GM12801 (cell line): ENCODE measurements around the gene DENND1A.

Experiments
- TF ChIP-seq, protein P1 (sequence below): IDR thresholded peaks from one replicate; pipeline ENCODE4 v1.5.1; 2011; ENCODE audit warnings: control low read depth; ENCODE audit not compliant: insufficient read length; ENCODE audit errors: extremely low read depth

The DENND1A gene

DNA sequence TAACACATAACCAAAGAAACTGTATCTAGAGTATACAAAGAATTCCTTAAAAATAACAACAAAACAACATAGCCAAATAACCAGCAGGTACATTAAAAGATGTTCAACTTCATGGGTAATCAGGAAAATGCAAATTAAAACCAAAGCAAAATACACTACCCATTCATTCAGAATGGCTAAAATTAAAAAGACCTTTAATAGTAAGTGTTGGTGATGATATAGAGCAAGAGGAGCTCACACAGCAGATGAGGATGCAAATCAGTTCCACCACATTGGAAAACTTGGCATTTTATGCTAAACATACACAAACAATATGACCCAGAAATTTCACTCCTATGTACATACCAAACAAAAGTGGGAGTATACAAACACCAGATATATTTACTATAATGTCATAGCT lies 97.8 kb downstream of the DENND1A start:
- TF ChIP-seq, protein P1, sequence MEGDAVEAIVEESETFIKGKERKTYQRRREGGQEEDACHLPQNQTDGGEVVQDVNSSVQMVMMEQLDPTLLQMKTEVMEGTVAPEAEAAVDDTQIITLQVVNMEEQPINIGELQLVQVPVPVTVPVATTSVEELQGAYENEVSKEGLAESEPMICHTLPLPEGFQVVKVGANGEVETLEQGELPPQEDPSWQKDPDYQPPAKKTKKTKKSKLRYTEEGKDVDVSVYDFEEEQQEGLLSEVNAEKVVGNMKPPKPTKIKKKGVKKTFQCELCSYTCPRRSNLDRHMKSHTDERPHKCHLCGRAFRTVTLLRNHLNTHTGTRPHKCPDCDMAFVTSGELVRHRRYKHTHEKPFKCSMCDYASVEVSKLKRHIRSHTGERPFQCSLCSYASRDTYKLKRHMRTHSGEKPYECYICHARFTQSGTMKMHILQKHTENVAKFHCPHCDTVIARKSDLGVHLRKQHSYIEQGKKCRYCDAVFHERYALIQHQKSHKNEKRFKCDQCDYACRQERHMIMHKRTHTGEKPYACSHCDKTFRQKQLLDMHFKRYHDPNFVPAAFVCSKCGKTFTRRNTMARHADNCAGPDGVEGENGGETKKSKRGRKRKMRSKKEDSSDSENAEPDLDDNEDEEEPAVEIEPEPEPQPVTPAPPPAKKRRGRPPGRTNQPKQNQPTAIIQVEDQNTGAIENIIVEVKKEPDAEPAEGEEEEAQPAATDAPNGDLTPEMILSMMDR, result no peak

DNA sequence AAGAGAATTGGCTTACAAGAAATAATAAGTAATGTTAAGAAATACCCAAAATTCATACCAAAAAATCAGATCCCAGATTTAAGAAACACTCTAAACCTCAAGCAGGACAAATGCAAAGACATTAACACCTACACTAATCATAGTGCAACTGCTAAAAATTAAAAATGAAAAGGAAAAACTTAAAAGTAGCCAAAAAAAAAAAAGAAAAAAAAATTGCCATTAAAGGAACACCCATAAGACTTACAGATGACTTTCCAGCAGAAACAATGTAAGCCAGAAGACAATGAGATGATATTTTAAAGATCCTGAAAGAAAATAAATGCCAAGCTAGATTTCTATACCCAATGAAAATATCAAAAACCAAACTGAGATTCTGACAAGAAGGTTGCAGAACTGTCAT lies 101.5 kb downstream of the DENND1A start:
- TF ChIP-seq, protein P1, result no peak

DNA sequence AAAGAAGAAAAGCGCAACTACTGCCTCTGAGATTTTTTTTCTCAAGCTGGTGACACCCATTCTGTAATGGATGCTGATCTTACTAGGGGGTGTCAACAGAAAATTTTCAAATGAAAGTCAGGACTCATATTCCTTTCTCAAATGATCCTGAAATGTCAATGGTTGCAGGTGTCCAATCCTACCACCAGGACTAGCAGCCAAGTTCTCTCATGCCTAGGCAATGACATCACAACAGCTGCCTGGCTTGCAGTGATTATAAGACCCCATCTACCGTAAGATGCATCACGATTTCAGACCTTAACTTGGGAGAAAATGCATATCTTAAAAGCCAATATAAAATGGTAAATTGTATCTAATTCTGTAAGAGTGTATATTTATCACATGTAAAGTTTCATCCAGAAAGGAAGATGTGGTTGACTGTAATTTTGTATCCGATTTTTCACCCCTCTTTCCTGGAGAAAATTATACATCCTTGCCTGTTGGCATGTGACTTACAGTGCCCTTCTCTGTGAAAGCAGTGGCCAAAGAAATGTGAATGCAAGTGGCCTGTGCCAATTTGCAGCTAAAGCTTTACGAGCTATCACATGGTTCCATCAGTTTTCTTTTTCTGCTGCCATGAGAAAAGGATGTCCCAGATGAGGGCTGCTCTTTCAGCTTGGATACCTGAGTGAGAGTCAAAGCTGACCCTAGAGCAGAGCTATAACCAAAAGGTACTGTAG lies 104.4 kb downstream of the DENND1A start:
- TF ChIP-seq, protein P1, result no peak

DNA sequence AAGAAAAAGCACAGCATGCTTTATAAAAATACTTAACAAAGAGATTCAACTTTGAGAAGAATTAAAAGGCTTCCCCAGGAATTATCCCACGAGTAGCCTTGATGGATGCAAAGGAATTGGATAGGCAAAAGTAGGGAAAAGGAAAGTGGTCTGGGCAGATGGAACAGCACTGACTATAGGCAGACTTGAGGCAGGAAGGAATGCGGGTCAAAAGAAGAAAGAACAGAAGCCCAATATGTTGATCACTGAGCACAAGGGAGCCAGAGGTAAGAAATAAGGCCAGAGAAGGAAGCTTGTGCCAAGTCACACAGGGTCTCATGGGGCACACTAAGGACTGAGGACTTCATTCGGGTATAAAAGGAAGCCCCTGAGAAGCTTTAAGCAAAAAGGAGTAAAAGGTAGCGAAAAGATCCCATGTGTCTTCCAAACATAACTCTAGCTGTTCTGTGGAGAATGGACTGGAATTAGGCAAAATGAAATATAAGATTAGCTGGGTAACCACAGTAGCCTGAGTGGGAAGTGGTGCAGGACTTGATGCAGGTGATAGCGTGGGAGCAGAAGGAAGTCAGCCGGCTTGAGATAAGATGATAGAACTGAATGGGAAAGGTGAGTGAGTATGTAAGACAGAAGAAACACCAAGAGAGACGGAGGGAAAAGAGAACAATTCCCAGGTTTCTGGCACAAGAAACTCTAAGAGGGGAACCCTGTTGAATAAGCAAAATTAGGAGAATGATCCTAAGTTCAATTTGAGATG lies 106.6 kb downstream of the DENND1A start:
- TF ChIP-seq, protein P1, result no peak

DNA sequence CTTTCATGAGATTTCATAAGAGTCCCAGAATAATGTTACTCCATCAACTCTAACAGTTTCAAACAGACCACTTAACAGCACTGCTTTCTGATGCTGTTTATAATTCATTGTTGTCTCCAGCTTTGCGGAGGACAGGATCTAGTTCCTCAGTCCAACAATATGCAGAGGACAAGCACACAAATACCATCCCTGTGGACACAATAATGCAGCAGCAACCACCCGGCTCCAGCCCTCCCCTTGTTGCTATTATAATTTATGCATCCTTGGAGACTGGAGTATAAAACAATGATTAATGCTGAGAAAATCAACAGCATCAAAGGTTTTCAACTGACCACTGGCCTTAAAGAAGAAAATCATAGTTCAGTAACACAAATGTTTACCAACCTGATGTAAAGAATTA lies 108.3 kb downstream of the DENND1A start:
- TF ChIP-seq, protein P1, result no peak

DNA sequence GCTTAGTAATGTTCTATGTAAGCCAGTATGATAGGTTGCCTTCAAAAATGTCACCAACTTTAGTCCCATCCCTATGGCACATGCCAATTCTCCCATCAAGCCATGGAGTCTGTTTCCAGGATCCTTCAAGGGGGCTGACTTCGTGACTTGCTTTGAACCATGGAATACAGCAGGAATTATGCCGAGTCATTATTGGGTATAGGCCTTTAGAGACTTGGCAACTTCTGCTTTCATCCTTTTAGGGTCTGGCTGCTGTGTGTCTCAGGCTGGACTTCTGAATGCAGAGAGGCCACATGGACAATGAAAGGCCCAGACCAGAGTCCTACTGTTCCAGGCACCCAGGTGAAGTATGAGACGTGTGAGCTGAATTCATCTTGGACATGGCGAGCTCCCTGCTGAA lies 109.8 kb downstream of the DENND1A start:
- TF ChIP-seq, protein P1, result no peak

DNA sequence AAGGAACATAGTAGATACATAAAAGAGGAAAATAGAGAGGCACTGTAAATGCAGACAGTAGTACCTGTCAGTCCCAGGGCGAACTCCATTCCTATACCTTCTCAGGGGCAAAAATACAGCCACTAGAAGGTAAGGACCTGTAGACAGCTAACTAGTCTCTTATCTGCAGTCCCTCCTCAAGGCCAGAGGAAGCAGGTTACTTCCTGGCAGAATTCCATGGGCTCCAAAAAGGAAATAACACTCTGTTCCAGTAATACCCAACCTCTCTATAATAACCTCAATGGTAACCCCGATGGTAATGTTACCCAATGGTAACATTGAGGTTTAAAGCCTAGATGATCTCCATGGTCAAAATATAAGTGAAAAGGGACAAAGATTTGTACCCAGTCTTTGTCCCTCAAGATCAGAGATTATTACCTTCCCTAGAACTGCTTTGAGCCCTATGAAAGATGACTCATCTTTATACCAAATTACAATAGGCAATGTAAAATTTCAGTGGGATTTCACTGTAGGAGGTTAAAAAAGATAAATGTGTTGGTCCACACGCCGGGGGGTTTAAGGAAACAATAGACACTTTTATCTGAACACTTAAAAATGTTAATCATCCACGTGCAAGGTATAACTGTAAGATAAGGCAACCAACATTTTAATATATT lies 113.0 kb downstream of the DENND1A start:
- TF ChIP-seq, protein P1, result no peak
